ENCODE results near the gene SCN1A.
"Not testable (repeated sequence)": the region's sequence is repeated elsewhere in the genome, so short reads cannot be mapped to it uniquely, and the experiment has no call there.

The SCN1A gene

DNA sequence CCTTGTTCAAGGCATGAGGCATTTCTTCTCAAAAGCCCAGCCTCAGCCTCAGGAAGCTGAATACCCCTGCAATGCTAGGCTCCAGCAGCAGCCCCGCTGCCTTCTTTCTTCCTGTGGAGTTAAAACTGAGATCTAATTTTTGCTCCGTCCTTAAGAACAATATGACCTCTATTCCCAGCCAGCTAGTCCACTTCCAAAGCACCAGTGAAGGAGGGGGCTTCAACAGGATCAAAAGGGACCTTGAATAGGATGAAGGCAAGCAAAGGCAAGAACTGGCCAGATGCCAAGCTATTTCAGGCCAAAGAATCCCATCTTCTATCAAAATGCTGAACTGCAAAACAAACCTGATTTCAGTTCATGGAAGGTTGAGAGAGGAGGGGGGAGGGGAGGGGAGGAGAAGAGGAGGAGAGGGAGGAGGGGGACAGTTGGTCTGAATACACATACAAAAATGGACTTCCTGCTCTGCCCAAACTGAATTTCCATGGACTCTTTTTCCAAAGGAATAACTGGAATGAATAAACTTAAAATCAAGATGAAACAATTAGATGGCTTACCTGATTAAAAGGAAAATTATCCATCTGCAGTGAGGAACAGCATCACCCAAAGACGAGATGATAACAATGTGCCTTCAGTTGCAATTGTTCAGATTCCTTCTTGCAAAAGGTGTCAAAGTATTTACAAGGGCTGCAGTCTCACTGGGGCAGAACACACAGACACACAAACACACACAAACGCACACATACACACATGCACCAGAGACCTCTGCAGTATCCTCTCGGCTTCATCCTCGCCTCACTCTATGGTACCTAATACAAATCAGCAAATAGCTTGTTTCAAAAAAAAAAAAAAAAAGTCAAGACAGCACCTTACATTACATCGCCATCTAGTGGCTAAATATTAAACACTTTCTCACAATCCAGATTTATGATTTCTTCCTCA, at the start of gene SCN1A:
Gene SCN1A, minus strand, starts transcription at position 804 of the 939 bp plus-strand sequence. CDS start 54,399 bp downstream, outside the sequence.
- peak; percentile 46 for DNase-seq (ENCODE audit: low spot score)

DNA sequence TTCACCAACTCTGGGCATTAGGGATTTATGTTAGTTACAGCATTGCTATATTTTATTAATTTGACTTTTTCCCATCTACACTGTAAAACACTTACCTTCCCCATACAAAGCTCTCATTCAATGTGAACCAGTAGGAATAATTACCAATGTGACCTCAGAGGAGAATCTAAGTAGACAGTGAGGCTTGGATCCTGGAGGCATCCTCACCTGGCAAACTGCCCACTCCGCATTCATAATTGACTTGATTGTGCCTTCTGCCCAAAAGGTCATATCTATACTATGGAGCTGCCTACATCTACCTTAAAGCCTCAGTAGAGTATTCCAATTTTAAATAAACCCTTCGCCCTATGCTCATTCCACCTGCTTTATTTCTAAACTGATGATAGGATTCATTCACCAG, 45.4 kb upstream of the SCN1A start:
- no peak for DNase-seq (ENCODE audit: low spot score)

DNA sequence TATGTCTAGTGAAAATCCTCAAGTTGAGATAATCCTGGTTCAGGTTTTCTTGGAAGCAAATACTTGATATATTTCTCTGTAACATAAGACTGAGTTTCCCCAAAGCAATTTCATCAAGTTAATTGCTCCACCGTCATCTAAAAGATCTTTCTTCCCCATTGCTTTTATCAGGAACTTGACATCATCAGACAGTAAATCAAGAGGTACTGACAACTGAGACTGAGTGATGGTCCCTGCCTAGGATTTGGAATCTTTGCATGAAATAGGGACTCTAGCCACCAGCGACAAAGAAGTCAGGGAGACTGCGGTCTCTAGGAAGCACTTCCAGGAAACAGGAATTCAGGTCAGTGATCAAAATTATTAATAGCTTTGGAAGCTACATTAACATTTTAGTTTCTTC, 43.4 kb upstream of the SCN1A start:
- DNase-seq (ENCODE audit: low spot score), result no peak

DNA sequence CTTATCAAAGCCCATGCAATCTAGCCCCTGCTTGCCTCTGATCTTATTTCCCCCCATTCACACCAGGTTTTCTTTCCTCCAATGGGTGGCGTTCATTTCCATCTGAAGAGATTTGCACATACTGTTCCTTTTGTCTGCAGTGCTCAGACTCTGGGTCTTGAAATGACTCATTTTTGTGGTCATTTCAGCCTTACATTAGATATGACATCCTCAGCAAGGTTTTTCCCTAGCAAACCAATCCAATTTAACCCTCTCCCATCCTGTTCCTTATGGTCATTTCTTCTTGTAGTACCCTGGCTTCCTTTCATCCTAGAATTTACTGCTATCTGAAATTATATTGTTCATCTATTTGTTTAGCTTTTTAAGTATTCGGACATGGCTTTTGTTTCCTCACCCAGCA, 42.5 kb upstream of the SCN1A start:
- DNase-seq (ENCODE audit: low spot score), result no peak

DNA sequence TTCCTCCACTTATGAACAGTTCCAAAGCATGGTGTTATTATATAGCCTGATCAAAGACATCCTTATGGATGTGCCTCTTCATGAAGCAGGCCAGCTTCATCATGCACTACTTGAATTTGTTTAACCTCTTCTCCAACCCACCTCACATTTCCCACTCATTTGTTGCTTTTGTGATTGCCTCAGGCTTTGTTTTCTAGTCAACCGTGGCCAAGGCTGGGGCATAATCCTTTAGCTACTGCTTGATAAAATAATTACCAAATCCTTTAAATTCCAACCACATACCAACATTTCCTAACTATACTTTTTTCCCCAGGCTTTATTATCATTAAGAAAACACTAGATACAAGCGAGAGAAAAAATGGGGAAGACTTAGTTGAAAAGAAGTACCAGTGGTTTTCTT, 39.6 kb upstream of the SCN1A start:
- DNase-seq (ENCODE audit: low spot score), result no peak

DNA sequence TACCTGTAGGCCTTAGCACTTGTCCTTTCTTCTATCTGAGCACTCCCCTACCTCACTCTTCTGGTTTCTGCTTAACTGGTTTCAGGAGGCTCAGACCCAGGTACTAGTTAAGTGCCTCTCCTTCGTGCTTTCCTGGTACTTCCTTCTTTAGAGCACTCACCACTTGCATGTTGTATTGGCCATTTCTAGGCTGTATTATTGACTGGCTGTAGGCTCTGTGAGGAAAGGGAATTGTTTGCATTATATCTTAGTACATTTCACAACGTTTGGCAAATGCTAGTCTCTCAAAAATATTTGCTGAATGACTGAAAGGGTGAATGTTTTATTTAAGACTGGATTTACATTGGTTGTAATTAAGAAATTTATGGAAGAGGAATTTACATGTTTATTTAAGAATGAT, 36.0 kb upstream of the SCN1A start:
- DNase-seq (ENCODE audit: low spot score), result no peak

DNA sequence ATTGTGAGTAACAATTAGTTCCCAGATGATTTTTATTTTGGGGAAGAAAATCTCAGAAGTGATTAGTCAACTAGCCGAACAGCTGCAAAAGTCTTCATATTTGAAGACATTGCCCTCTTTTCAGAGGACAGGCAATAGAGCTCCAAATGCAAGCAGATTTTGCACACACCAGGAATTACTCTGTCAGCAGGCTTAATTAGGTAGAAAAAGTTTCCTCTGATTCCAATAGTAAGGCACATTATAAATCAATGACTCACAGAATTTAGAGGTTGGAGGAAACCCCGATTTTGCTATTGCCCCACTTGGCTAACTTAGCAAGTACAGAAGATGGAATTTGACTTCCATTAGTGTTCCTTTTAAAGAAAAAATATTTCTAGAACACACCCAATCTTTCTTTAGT, 30.7 kb upstream of the SCN1A start:
- DNase-seq (ENCODE audit: low spot score), result no peak

DNA sequence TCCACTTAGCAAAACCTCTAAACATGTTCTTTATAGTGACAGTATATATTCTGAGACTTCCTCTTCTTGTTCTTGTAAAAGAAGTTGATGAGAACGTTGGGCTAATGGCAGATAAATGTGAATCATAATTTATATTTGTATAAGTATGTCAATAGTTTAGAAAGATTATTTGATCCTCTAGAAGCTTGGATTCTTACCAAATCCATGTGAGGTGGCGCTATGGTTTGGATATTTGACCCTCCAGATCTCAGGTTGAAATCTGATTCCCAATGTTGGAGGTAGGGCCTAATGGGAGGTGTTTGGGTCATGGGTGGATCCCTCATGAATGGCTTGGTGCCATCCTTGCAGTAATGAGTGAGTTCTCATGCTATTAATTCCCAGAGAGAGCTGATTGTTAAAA, 29.8 kb upstream of the SCN1A start:
- no peak for DNase-seq (ENCODE audit: low spot score)

DNA sequence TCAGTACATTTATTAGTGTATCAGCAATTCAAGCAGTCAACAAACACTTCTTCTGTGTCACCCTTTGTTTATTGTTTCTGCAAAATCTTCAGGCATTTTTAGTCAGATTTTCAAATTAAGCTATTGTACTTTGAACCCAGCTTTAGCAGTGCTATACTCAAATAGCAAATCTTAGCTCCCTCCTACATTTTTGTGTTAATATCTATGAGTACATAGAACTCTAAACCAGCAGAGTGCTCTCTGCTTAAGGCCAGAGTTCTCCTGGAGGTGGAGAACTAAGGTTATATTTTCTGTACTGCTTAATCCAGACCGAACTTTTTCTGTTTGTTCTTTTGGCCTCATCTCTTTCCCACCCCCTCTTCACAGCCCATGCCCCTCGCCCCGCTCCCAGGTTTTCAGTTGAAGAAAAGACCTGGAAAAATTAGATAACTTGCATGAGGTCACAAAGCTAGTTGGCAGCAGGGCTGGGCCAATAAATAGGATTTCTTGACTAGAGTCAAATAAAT, 29.2 kb upstream of the SCN1A start:
- DNase-seq (ENCODE audit: low spot score), result no peak

DNA sequence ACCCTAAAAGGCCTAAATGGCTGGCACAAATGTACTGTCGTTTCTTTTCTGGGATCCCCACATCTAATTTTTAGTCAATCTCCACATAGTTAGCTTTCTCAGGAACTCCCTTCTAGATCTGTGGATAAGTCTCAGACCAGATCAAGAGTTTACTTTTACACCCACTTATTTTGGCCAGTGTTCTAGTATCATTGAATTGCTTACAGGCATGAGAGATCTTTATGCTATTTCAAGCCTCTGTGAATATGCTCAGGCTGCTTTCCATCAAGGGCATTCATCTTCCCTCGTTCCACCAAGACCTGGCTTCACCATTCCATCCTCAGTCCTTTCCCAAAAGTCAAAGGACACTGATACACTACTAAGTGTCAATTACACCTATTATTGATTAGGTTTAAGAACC, 27.8 kb upstream of the SCN1A start:
- no peak for DNase-seq (ENCODE audit: low spot score)

DNA sequence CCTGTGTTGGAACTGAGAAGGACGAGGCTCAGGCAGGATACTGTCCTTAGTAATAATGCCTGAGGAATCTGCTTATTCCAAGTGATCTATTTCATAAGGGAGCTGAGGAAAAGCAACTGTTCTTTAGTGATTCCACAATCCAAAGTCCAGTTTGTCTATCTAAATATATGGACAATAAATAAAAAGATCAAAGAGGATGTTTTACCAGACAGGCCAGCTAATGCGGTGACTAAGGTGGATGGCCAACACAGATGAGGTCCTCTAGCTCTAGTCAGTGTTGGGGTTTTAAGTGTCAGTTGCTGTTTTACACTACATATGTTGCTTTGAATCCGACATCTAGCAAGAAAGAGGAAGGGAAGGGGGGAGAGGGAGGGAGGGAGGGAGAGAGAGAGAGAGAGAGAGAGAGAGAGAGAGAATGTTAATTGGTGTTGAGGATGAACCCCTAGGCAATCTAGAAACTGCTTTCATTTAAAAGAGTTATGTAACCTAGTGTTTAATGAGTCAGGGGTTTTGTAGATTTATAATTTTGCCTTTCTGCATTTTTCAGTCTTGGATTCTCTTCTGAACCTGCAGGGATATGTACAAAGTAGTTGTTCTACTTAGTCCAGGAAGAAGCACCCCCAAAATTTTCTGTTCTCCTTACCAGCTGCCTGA, 27.0 kb upstream of the SCN1A start:
- DNase-seq (ENCODE audit: low spot score), result peak; percentile 67

DNA sequence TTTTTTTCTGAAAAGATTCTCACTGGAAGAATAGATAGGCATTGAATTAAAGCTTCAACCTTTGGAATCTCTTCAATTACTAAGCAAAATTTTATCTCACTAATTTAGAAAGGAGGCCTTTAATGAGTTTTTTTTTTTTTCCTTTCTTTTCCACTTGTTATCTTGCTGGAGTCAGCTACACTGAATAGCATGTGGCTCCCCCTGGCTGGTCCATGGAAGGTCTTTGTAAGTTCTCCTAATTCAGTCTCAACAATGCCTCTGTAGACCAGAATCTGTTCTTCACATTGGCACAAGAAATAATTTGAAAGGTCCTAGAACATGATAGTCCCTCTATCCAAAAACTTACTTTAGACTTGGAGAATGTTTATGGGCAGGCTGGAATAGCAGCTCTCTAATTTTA, 24.2 kb upstream of the SCN1A start:
- no peak for DNase-seq (ENCODE audit: low spot score)

DNA sequence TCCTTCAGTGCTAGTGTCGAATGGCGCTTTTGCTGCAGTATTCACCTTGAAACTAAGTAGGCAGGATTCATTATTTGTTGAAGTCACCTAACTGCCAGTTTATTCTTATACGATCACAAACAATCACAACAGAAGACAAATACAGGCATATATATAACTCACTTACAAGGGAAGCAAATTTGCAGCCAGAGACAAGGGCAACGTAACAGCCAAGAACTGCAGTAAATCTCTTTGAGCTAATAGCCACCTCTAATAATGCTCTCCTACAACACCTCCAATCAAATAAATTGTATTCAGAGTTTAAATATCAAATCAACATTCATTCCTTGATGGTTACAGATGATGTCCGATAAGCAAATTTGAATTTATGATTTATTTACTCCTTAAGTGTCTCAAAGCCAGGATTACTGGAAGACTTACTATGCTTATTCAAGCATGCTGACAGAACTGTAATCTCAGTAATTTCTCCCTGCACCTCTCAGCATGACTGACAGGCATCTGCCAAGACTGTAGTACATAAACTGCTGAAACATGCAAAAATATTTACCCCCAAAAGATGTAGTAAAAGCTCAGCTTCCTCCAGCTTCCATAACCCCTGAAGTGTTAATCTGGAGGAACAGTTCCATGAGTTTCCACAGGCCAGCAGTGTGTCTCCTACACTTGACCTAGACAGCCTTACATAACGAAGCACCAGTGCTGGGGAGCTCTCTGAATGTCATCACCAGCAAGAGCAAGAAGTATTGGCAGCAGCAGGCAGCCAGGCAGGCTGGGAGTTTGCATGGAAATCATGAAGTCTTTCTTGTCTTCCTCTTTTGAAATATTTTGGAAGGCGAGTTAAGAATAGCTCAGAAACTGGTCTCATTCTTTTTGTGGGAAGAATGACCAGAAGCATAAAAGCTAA, 20.9 kb upstream of the SCN1A start:
- no peak for DNase-seq (ENCODE audit: low spot score)

DNA sequence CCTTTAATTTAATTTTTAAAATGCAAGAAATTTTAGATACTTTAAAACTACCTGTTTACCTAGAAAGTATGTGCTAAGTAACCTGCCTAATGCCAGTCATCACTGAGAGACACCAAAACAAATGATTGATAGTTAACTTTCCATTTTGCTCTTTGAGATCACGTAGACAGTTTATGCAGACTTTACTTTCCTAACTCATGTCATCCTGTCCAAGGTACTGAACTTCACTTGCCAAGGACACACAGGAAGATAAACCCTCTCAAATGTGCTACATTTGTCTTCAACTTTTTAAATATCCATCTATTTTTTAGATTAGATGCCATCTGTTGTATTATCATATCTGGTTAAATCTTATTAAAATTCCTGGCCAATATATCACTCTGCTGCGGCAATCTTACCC, 20.1 kb upstream of the SCN1A start:
- DNase-seq (ENCODE audit: low spot score), result no peak

DNA sequence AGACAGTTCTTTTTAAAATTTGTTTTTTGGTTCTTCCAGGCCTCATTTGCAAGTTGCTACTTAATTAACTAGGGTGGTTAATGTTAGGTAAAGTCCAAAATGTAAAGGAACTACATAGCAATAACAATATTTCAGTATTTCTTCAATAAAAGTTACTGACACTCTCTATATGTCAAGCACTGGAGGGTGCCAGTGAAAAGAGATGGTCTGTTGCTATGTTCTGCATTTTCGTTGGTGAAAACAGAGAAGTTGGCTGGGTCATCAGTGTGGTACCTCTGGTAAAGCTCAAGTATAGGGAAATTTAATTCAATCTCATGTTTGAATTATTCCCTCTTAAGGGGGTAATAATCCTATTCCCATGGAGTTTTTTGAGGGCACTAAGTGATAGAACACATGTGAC, 16.3 kb upstream of the SCN1A start:
- DNase-seq (ENCODE audit: low spot score), result no peak

DNA sequence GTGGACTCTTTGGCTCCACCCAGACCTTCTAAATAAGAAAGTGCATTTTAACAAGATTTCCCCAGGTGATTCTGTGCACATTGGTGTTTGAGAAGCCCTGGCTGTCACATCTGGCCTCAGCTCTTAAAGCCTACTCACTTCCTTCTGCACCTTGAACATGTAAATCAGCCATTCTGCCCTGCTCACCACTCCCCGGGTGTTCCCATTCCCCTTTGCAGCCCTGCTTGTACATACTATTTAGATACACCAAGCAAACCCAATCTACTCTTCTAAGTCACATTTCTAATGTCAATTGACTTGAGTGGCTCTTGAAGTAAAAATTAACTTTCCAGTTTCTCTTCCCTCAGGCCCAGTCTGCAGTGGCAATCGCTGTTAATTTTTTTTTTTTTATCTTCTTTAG, 13.1 kb upstream of the SCN1A start:
- DNase-seq (ENCODE audit: low spot score), result no peak

DNA sequence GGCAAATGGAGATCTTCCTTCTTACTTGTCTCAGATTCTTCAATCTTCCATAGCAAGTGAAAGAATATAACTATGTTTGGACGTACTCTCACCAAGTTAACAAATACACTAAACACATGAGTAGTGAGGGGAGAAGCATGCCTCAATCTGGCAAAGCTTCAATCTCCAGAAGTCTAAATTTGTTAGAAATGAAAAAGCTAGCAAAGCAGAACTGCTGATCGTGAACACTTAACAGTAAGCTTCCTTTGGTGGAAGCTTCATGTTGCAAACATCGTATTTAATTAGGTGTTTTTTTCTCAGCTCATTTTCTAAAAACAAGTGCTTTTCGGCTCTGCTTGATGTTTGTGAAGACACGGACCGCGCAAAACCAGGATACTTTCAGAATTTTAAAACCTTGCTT, 12.7 kb upstream of the SCN1A start:
- DNase-seq (ENCODE audit: low spot score), result no peak

DNA sequence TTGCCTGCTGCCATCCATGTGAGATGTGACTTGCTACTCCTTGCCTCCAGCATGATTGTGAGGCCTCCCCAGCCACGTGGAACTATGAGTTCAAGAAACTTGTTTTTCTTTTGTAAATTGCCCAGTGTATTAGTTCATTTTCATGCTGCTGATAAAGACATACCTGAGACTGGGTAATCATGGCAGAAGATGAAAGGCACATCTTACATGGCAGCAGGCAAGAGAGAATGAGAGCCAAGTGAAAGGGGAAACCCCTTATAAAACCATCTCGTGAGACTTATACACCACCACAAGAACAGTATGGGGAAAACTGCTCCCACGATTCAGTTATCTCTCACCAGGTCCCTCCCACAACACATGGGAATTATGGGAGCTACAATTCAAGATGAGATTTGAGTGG, 11.7 kb upstream of the SCN1A start:
- not testable (repeated sequence) for DNase-seq (ENCODE audit: low spot score)

DNA sequence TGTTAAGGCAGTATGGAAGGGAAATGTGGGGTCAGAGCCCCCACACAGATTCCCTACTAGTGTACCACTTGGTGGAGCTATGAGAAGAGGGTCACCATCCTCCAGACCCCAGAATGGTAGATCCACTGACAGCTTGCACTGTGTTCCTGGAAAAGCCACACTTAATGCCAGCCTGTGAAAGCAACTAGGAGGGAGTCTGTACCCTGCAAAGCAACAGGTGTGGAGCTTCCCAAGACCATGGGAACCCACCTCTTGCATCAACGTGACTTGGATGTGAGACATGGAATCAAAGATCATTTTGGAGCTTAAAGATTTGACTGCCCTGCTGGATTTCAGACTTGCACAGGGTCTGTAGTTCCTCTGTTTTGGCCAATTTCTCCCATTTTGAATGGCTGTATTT, 10.8 kb upstream of the SCN1A start:
- DNase-seq (ENCODE audit: low spot score), result no peak

DNA sequence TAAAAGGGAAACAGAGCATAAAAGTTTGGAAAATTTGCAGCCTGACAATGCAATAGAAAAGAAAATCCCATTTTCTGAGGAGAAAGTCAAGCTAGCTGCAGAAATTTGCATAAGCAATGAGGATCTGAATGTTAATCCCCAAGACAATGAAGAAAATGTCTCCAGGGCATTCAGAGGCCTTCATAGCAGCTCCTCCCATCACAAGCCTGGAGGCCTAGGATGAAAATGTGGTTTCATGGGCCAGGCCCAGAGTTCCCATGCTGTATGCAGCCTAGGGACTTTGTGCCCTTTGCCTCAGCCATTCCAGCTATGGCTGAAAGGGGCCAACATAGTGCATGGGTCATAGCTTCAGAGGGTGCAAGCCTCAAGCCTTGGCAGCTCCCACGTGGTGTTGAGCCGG, 10.3 kb upstream of the SCN1A start:
- DNase-seq (ENCODE audit: low spot score), result no peak

DNA sequence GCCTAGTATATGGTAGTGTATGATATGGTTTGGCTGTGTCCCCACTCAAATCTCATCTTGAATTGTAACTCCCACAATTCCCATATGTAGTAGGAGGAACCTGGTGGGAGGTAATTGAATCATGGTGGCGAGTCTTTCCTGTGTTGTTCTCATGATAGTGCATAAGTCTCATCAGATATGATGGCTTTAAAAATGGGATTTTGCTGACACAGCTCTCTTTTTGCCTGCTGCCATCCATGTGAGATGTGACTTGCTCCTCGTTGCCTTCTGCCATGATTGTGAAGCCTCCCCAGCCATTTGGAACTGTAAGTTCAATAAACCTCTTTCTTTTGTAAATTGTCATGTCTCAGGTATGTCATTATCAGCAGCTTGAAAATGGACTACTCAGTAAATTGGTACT, 9.5 kb upstream of the SCN1A start:
- DNase-seq (ENCODE audit: low spot score), result no peak

DNA sequence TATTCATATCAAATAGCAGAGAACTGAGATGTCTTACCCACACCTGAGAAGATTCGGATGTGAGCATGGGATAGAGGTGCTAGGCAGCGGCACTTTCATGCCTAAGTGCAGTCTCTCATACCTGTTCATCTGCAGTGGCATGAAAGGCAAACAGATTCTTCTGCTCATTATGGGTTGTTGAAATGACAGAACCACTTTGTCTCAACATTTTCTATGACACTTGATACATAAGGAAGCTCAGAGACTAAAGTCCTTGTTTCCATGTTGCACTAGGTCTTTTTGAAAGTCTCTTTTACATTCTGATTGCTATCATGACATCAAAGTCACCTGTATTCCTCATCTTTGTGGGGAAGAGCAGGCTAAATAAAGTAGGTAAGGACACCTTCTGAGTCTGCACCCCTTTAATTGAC, 8.0 kb upstream of the SCN1A start:
- no peak for DNase-seq (ENCODE audit: low spot score)
